Measurements from ENCODE around the gene DNAI7. TPM values are rescaled to one million over a fixed set of nuclear protein-coding genes. Genes with fewer than 3 reads are reported as not detected.

DNAI7 gene
- total and polyA plus RNA-seq, 2 donors (not counting 1 experiment from before 2014, with no cell fraction given): 0.62 TPM; not detected in 1

DNA sequence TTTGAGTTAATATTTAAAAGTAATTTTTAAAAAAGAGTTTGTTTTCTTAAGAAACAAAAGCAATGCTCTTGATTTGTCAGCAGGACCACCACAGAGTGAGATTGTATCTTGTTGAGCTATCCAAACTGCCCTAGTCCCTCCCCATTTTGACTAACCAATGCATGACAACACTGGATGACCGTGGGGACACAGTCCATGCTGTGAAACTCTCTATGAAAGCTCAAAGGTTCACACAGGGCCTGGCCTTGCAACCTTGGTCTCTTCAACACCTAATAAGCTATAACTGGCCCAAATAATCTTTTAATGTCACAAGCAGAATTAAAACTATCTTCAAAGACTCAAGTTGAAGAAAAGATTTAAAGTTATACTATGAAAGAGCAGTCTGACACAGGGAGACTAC lies 13.6 kb upstream of the DNAI7 start:
- Histone ChIP-seq H3K27ac (ENCODE audit: low read length in 2 of 2) (no peak overlapping the region), H3K9ac (ENCODE audit: low read length) (no peak overlapping the region), H3K36me3 (replicated peaks in 1 of 2; ENCODE audit: control extremely low read depth in 1 of 2, control insufficient read depth in 1 of 2, extremely low read depth in 1 of 2, insufficient read depth in 2 of 2, low read length in 1 of 2) (peaks cover 0 to 34% of the 10 kb centered on the region in 2 experiments), H2AFZ (ENCODE audit: insufficient read depth, low read depth, low read length, poor library complexity, severe bottlenecking) (no peak overlapping the region), H4K20me1 (ENCODE audit: control insufficient read depth, insufficient read depth, low read length, poor library complexity, severe bottlenecking) (no peaks in the 10 kb centered on the region), H3K4me3 (ENCODE audit: control extremely low read depth in 1 of 5, extremely low read depth in 1 of 5, insufficient read depth in 1 of 5, low read depth in 2 of 5, low read length in 4 of 5) (no peak overlapping the region), H3K9me3 (ENCODE audit: control extremely low read depth in 1 of 3, control insufficient read depth in 2 of 3, insufficient read depth in 1 of 3, low read length in 2 of 3) (no peaks in the 10 kb centered on the region), H3K4me2 (replicated peaks; ENCODE audit: low read depth, low read length, poor library complexity, severe bottlenecking) (no peak overlapping the region), H3K27me3 (replicated peaks in 1 of 4; ENCODE audit: control extremely low read depth in 1 of 4, control insufficient read depth in 3 of 4, insufficient read depth in 4 of 4, low read length in 3 of 4) (no peaks in the 10 kb centered on the region), H3K79me2 (ENCODE audit: control insufficient read depth, insufficient read depth, low read length) (no peaks in the 10 kb centered on the region), H3K4me1 (ENCODE audit: control insufficient read depth in 2 of 2, insufficient read depth in 2 of 2, low read length in 2 of 2) (no peaks in the 10 kb centered on the region)
- Mint-ChIP-seq H3K4me1 (no peaks in the 10 kb centered on the region), H3K27ac (no peak overlapping the region), H3K27me3 (no peaks in the 10 kb centered on the region), H3K9me3 (ENCODE audit: insufficient read depth) (no peaks in the 10 kb centered on the region), H3K4me3 (no peak overlapping the region)
- ChIA-PET CTCF (interaction anchor here (1.0 to 1.8 kb wide), 4 partner anchors 14 to 217 kb away, joined by 3 to 5 read pairs (median 4); no protein-coding TSS in a partner anchor), POLR2A (no interaction called here)
- WGBS (ENCODE audit: insufficient coverage): no CpG with 5 or more reads among the region's 1 CpG
- ATAC-seq (ENCODE audit: low read depth) (no peak), DNase-seq (no peak)
- intact Hi-C loops (cut with micrococcal nuclease): no loop called here
- no peak for TF ChIP-seq CTCF (IDR thresholded peaks at IDR 0.05)
- no peak for TF ChIP-seq EZH2 (IDR thresholded peaks at IDR 0.05; ENCODE audit: borderline replicate concordance, insufficient read depth, low read depth, low read length, poor library complexity, severe bottlenecking)

- no peak for ATAC-seq (ENCODE audit: low read depth)
- Histone ChIP-seq H3K9ac (ENCODE audit: low read length) (no peak overlapping the region), H3K9me3 (ENCODE audit: control extremely low read depth in 1 of 3, control insufficient read depth in 2 of 3, insufficient read depth in 1 of 3, low read length in 2 of 3) (no peaks in the 10 kb centered on the region), H4K20me1 (ENCODE audit: control insufficient read depth, insufficient read depth, low read length, poor library complexity, severe bottlenecking) (no peaks in the 10 kb centered on the region), H3K27me3 (replicated peaks in 1 of 4; ENCODE audit: control extremely low read depth in 1 of 4, control insufficient read depth in 3 of 4, insufficient read depth in 4 of 4, low read length in 3 of 4) (no peaks in the 10 kb centered on the region), H3K4me3 (ENCODE audit: control extremely low read depth in 1 of 5, extremely low read depth in 1 of 5, insufficient read depth in 1 of 5, low read depth in 2 of 5, low read length in 4 of 5) (no peak overlapping the region), H2AFZ (ENCODE audit: insufficient read depth, low read depth, low read length, poor library complexity, severe bottlenecking) (no peak overlapping the region), H3K4me2 (replicated peaks; ENCODE audit: low read depth, low read length, poor library complexity, severe bottlenecking) (no peak overlapping the region), H3K27ac (ENCODE audit: low read length in 2 of 2) (no peak overlapping the region), H3K79me2 (ENCODE audit: control insufficient read depth, insufficient read depth, low read length) (no peaks in the 10 kb centered on the region), H3K36me3 (replicated peaks in 1 of 2; ENCODE audit: control extremely low read depth in 1 of 2, control insufficient read depth in 1 of 2, extremely low read depth in 1 of 2, insufficient read depth in 2 of 2, low read length in 1 of 2) (peaks cover 0 to 37% of the 10 kb centered on the region in 2 experiments), H3K4me1 (ENCODE audit: control insufficient read depth in 2 of 2, insufficient read depth in 2 of 2, low read length in 2 of 2) (no peaks in the 10 kb centered on the region)
- Mint-ChIP-seq H3K9me3 (ENCODE audit: insufficient read depth) (no peaks in the 10 kb centered on the region), H3K4me3 (no peak overlapping the region), H3K27me3 (no peaks in the 10 kb centered on the region), H3K27ac (no peak overlapping the region), H3K4me1 (no peaks in the 10 kb centered on the region)
- DNase-seq: no peak
- ChIA-PET POLR2A (no interaction called here), CTCF (interaction anchor here (1.0 to 1.8 kb wide), 4 partner anchors 14 to 216 kb away, joined by 3 to 5 read pairs (median 4); no protein-coding TSS in a partner anchor)
- intact Hi-C loops (cut with micrococcal nuclease): no loop called here
- no CpG with 5 or more reads among the region's 1 CpG for WGBS (ENCODE audit: insufficient coverage)
- TF ChIP-seq EZH2 (IDR thresholded peaks at IDR 0.05; ENCODE audit: borderline replicate concordance, insufficient read depth, low read depth, low read length, poor library complexity, severe bottlenecking): no peak
- TF ChIP-seq CTCF (IDR thresholded peaks at IDR 0.05): no peak
These were observed 12.9 kb upstream of the DNAI7 start for GRCh38 chr12:25207846-25208245.

Data from B cell (primary cell).